NB4 (cell line): Measurements from ENCODE around the gene SYT6.

ENCODE experiments used
- CTCF ChIP-seq: IDR thresholded peaks from one replicate; pipeline ENCODE4 v1.5.1; 2012; ENCODE audit warnings: low read depth, low read length
- POLR2A ChIP-seq: IDR thresholded peaks from 2 replicates; pipeline ENCODE4 v1.6.1; 2011; ENCODE audit warnings: mild to moderate bottlenecking; ENCODE audit not compliant: insufficient read length; ENCODE audit errors: extremely low read depth

DNA sequence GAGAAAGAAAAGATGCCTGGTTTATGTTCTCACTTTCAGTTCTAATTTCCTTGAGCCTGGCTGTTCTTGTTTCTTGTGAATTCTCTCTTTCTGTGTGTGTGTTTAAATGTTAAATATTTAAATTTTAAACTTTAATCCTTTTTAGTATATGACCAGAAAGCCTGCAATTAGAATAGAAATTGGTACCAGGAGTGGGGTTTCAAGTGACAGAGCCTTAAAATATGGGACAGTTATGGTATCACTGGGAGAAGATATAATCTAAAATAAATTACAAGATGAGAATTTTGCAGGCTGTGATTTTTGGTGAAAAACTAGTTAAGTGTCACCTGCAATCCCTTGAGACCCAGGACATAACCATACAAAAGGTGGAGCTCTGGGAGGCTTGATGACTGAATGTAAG is 81.4 kb downstream of the SYT6 start:
- no peak for TF ChIP-seq CTCF
- TF ChIP-seq POLR2A = no peak
